GM21367 (cell line): ENCODE measurements around the gene CHD9.
"Not testable (repeated sequence)": the region's sequence is repeated elsewhere in the genome, so short reads cannot be mapped to it uniquely, and the experiment has no call there.

ENCODE experiments used
- ATAC-seq: cut with Tn5 transposase; IDR thresholded peaks from one replicate; pipeline ENCODE4 v1.9.1; 2021; ENCODE audit not compliant: unreplicated experiment

Gene CHD9

DNA sequence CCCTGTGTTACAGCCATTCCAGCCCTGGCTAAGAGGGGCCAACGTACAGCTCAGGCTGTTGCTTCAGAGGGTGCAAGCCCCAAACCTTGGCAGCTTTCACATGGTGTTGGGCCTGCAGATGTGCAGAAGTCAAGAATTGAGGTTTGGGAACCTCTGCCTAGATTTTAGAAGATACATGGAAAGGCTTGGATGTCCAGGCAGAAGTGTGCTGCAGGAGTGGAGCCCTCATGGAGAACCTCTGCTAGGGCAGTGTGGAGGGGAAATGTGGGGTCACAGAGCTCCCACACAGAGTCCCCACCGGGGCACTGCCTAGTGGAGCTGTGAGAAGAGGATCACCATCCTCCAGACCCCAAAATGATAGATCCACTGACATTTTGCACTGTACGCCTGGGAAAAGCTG is 130.9 kb downstream of the CHD9 start:
- not testable (repeated sequence) for ATAC-seq

DNA sequence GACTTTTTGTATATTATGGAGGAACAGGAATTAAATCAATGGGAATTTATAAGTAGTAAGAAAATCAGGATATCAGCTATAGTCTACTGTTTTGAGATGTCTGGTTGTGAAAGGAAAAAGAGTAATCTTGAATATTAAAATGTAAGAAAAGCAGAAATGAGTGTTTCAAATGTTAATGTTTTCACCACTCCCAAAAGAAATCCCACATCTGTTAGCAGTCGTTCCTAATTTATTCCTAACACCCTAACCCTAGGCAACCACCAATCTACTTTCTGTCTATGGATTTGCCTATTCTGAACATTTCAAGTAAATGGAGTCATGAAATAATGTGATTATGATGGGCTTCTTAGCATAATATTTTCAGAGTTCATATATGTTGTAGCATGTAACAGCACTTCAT is 133.0 kb downstream of the CHD9 start:
- no peak for ATAC-seq

DNA sequence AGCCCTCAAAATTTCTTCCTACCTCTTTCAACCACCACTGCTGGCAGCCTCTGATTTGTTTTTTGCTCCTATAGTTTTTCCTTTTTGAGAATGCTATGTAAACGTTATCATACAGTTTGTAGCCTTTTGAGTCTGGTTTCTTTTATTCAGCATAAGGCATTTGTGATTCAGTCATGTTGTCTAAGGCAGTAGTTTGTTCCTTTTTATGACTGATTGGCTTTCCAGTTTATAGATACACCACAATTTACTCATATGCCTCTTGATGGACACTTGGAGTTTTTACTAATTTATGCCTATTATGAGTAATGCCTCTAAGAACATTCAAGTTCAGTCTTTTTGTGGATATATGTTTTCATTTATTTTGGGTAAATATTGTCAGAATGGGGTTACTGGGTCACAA is 136.6 kb downstream of the CHD9 start:
- no peak for ATAC-seq

DNA sequence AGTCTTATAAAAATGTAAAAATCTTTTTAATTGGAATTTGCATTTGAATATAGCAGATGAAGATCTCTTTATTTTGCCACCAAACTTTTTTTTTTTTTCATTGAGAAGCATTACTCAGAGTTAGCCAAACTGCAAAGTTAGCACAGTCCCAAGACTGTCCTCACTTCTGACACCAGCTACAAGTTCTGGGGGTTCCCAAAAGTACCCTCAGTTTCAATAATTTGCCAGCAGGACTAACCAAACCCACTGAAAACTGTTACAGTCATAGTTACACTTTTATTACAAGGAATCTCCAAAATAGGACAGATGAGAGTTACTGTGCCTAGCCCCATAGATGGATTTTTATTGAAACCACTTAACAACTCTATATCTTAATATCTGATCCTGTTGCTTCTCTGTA is 144.1 kb downstream of the CHD9 start:
- no peak for ATAC-seq

GRCh38 chr16:53201900-53202299 is 147.1 kb downstream of the CHD9 start:
- ATAC-seq = no peak

DNA sequence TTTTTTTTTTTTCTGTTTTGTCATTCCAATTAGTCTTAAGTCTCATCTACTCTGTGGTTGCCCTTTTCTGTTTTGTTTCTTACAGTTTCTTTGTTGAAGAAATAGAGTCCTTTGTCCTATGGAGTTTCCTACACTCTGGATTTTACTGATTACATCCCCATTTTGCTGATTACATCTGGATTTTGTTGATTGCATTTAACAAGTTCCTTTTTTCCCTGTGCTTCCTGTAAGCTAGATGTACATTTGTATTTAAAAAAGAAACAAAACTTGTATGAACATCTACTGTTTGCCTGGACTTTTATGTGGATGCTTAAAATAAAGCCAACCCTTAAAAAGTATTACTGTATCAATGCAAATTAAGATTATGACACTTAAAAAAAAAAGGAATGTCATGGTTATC is 147.6 kb downstream of the CHD9 start:
- no peak for ATAC-seq

GRCh38 chr16:53207810-53208752 is 153.3 kb downstream of the CHD9 start:
- ATAC-seq = peak; percentile 59

GRCh38 chr16:53209429-53209828 is 154.6 kb downstream of the CHD9 start:
- ATAC-seq = no peak

DNA sequence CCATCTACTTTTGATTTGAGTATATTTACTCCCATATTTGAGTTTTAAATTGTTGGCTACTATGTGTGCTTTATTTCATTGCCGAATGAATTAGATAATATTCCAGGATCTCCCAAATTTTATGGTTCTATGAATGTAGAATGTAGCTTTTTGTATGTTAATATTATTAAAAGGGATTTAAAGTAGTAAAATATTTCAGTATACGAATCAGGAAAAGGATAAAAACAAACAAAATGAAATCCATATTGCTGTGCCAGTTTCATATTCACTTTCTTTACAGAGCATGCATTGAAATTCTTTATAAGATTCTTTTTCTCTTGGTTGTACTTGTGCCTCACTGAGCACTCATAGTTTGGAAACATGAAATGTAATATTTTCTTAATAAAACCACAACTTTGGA is 155.1 kb downstream of the CHD9 start:
- ATAC-seq = no peak

GRCh38 chr16:53211253-53211652 is 156.5 kb downstream of the CHD9 start:
- no peak for ATAC-seq

- ATAC-seq = no peak
Observed at GRCh38 chr16:53212893-53213223, 158.1 kb downstream of the CHD9 start.

DNA sequence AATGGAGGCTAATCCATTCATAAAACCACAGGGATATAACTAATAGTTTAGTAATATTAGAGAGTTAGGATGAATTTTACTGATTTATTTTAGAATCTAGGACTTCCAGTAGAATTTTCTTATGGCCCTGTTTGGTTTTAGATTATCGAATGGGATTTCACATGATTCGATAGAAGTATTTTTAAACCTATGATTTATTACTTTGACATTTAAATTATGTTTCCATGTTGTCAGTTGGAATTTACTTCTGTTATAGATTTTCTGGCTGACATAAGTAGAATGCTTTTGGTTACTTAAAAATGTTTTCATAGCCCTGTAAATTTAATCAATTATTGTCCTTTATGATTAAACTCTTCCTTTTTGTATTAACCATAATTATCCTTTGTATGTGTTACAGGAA is 158.8 kb downstream of the CHD9 start:
- ATAC-seq = no peak

- ATAC-seq = no peak
Observed at GRCh38 chr16:53216798-53217197, 162.0 kb downstream of the CHD9 start.

- ATAC-seq = no peak
Observed at GRCh38 chr16:53219371-53219770, 164.6 kb downstream of the CHD9 start.

DNA sequence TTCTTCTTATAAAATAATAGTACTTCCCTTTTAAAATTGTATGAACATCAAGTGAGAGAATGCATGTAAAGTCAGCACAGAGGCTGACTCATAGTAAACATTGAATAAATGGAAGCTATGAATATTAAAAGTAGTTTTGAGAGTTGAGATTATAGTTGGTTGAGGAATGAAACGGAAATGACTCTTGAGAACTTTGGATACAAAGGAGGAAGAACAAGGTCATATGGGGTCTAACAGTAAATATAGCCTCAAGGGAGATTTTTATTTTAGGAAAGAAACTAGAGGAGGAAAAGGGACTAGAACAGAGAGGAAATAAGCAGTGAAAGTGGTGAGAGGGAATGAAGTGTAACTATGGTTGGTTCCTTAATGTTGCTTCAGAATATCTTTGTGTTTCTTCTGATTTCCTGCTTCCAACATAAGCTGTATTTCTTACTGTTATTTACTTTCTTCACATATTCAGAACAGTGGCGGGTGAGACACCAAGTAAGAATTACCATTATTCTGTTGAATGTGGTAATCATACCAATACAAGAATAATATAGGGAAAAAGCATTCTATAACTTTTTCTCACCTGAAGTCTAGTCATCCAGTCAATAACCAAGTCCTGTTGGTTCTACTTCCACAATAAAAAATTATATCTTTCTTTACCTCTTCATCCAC is 165.1 kb downstream of the CHD9 start:
- no peak for ATAC-seq

DNA sequence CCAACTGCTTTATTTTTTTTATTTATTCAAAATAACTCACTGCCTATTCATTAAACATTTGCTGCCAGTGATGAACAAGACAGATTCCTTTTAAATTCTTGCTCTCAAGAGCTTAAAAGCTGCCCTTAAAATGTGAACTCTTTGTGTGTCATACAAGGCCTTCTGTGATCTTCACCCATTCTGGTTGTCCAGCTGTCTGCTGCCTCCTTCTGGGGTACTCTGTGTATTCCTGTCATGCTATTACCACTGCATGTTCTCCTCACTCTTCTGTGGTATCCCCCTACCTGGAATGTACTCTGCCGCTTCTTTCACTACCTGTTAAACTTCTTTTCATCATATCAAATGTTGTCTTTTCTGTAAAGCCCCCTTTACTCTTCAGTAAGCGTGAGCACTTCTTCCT is 165.8 kb downstream of the CHD9 start:
- ATAC-seq = no peak

DNA sequence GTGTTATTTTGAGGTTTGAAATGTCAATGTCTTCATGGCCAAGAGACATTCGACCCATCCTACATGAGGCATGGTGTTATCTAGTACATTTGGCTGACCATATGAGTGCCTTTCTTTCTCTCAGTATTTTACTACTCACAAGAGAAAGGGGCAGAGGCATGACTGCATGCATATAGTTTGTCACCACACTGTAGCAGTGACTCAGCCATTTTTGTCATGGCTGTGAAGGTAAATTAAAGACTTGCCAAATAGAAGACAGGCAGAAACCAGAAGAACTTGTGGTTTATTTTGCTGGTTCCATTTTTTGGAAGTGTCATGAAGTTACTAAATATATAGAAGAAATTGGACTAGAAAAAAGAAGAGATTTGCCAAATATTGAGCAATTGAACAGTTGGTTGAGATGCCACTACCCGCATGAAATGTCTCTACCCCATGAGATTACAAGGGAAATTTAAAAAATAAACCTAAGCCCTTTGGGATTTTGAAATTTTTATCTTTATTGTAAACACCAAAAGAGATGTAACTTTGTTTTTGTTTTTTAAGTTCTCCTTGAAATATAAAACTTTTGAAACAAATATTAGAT is 170.3 kb downstream of the CHD9 start:
- ATAC-seq = no peak

DNA sequence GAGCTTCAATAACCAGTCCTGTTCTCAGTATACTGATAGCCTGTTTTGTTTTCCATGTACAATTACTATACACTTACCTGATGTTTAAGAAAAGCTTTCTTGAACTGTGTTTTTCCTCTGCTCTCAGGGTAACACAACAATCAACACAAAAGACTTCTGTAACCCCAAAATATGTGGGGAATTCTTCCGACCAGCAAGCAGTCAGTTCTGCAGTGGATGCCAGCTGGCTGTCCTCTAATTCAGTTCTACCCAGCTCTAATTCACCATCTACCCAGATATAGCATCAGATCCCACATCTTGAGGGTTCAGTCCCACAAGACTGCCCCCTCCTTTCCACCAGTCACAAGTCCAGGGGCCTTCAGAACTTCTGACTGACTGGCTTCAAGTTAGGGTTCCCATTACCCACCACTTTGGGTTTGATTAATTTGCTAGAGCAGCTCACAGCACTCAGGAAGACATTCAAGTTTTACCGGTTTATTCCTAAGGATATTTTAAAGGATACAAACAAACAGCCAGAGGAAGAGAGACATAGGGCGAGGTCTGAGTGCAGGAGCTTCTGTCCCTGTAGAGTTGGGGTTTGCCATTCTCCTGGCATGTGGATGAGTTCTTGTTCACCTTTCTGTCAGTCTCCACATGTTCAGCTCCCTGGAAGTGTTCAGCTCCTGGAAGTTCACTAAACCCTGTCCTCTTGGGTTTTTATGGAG is 178.2 kb downstream of the CHD9 start:
- no peak for ATAC-seq

DNA sequence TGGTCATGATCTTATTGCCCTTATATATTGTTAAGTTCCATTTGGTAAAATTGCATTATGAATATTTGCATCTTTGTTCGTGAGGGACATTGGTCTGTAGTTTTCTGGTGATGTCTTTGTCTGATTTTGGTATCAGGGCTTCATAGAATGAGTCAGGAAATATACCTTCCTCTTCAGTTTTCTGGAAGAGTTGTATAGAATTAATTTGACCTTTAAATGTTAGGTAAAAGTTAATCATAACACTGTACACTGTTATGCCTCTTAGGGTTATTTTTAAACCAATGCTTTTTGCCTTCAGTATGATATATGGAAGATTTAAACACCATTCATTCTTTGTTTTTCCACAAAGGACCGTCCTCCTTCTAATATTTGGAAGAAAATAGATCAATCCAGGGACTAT is 180.0 kb downstream of the CHD9 start:
- no peak for ATAC-seq

DNA sequence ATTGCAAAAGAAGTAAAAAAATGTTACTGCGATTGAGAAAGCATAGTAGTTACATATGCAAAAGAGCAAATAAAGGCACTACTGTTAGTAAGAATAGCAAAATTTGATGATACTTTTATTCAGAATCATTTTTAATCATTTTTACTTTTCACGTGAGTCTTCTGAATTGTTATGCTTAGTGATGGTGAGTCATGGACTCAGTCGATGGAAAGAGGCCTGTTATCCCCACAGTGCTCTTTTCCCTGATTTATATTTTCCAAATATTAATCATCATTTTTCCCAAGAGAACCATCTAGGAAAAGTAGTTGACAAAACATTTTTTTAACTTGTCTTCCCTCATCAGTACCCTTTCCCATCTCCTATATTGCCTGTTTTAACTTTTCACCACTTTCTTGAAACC is 181.1 kb downstream of the CHD9 start:
- no peak for ATAC-seq

DNA sequence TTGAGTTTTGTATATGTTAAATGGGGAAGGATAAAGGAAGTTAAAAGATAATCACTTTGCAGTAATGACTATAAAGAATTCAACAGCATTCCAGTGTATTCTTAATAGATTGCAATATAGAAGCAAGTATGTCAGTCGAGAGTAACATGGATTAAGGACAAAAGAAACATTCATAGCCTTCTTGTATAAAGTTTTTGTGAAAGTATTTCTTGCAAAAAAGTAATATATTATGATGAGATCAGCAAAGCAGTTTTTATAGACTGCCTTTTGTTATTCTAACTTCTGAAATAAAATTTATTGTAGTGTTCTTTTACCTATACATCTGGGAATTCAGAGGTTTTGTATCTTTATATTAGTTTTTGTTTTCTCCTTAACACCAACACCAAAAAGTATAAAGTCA is 194.5 kb downstream of the CHD9 start:
- no peak for ATAC-seq

GRCh38 chr16:53257001-53257400 is 202.2 kb downstream of the CHD9 start:
- ATAC-seq = no peak
